ENCODE data around the gene HYAL3.
"Not testable (repeated sequence)": the region's sequence is repeated elsewhere in the genome, so short reads cannot be mapped to it uniquely, and the experiment has no call there.

The HYAL3 gene

GRCh38 chr3:50314816-50315215 is 15.6 kb upstream of the HYAL3 start:
- DNase-seq (ENCODE audit: low read depth in 2 of 2) = no peak

DNA sequence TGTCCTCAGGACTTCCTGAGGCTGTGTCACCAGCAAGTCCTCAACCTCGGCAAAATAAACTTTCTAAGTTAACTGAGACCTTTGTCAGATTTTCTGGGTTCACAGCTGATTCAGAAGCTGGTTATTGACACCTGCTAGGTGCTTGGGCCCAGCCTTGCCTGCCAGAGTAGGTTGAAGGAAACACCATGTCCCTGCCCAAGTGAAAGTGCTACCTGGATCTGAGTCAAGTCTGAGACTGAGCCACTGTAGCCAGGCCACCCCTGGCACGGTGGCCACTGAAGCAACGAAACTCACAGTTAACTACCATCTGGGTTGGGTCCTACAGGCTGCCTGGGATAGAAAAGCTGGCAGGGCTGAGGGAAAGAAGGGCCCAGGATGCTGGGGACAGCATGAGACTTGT is 15.1 kb upstream of the HYAL3 start:
- no peak for DNase-seq (ENCODE audit: low read depth in 2 of 2)

DNA sequence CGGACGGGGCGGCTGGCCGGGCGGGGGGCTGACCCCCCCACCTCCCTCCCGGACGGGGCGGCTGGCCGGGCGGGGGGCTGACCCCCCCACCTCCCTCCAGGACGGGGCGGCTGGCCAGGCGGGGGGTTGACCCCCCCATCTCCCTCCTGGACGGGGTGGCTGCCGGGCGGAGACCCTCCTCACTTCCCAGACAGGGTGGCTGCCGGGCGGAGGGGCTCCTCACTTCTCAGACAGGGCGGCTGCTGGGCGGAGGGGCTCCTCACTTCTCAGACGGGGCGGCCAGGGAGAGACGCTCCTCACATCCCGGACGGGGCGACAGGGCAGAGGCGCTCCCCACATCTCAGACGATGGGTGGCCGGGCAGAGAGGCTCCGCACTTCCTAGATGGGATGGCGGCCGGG is 12.8 kb upstream of the HYAL3 start:
- not testable (repeated sequence) for DNase-seq (ENCODE audit: low read depth in 2 of 2)

DNA sequence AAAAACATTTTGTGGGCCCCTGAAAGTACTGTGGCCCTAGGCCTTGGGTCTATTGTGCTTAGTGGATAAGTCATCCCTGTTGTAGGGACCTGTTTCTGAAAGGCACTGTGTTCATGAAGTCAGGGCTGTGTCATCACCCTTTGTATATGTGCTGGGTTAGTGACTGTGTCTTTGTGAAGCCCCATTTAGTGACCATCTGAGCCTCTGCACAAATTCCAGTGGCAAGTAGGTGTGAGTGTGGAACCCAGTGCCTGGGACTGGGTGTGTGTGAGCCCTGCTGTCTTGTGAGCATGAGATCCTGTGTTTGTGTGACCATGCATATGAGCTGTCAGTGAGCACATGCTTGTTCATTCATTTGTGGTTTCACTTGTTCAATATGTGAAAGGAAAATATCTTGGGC is 5.4 kb upstream of the HYAL3 start:
- DNase-seq (ENCODE audit: low read depth in 2 of 2) = no peak

- DNase-seq (ENCODE audit: low read depth in 2 of 2) = no peak
These were observed 4.0 kb upstream of the HYAL3 start, which contains the start of gene HYAL1 for GRCh38 chr3:50303013-50303815. Gene HYAL1, minus strand, starts transcription at chr3:50303574. Its CDS starts 618 bp downstream, at chr3:50302956.

GRCh38 chr3:50302095-50303012 is 3.1 kb upstream of the HYAL3 start:
- no peak for DNase-seq (ENCODE audit: low read depth in 2 of 2)

DNA sequence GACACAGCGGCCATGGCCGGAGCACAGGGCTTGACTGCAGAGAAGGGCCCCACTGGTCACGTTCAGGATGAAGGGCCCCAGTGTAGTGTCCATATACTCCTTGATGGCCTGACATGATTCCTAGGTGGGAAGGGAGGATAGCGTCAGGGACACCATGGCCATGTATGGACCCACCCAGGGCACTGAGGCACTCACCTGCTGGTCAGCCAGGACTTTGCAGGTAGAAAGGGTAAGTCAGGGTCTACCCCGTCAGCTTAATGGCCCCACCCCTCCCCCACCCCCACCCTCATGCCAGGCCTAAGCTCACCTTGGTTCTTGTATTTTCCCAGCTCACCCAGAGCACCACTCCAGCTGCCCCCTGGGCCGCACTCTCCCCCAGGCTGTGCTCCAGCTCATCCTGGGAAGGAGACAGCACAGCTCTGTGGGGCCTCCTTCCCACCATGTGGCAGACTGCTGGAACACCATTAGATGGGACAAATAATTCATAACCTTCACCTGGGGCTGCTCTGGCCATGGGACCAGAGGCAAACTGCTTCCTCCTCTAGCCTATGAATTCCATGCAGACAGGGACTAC is 1.6 kb upstream of the HYAL3 start:
- DNase-seq (ENCODE audit: low read depth in 2 of 2) = no peak

GRCh38 chr3:50299929-50300680 is 900 bp upstream of the HYAL3 start:
- no peak for DNase-seq (ENCODE audit: low read depth in 2 of 2)

DNA sequence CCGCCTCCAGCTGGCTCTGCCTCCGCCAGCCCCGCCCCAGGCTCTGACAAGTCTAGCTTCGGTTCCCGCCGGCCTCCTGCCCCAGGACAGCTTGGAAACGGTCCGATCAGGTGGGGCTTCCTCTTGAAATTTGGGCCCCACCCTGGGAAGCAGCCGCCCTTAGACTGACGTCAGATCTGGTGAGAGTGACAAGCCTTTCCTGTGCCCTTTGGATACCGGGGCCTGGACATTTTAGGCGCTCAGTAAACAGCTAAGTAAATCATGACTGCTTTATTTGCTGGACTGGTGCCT is 378 bp upstream of the HYAL3 start:
- DNase-seq (ENCODE audit: low read depth in 2 of 2) = no peak

DNA sequence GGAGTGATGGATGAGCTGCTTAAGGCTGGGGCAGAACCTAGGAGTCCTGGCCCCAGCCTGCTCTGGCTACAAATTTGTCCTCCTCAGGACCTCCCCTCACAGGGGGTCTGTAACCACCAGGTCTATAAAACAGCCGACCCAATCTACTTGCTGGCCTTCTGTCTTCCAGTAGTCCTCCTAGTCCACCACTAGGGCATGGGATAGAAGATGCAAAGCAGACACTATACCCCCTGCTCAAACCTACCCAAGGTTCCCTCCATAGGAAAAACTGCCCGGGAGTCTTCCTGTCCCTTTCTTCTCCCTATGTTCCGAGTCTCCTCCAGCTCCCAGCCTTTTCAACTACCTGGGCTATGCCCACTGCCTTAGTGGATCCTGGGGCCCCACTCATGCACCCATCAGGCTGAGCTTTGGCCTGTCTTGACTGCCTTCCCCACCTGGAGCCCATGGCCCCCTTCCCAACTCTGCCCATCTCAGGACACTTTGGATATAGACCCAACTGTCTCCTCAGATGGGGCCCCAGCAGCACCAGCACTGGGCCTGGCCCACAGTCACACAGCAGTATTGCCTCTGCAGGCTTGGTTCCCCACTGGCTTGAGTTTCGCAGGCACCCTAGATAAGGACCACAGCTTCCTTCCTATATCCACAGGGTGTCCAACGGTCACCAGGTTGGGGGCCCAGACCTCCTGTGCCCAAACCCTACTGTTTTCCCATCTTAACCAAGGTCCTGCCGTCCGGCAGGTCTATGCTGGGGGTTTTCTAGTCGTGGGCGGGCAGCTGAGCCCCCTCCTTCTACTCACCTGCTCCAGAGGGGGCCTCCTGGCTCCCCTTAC is 1.1 kb downstream of the HYAL3 start:
- no peak for DNase-seq (ENCODE audit: low read depth in 2 of 2)

DNA sequence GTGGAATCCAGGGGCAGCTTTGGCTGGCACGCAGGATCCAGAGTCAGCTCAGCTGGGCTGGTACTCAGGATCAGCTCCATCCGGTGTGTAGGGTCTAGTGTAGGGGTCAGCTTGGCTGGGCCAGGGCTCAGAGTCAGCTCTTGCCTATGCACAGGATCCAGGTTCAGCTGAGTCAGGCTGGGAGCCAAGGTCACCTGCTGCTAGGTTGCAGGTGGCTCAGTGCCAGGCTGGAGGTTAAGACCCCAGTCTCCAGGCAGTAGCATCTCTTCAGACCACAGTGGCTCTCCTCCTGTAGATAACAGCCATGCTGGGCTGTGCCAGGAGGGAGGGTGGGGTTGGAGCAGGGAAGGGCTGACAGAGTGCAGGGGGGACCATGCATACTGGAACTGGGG is 1.8 kb downstream of the HYAL3 start:
- no peak for DNase-seq (ENCODE audit: low read depth in 2 of 2)

DNA sequence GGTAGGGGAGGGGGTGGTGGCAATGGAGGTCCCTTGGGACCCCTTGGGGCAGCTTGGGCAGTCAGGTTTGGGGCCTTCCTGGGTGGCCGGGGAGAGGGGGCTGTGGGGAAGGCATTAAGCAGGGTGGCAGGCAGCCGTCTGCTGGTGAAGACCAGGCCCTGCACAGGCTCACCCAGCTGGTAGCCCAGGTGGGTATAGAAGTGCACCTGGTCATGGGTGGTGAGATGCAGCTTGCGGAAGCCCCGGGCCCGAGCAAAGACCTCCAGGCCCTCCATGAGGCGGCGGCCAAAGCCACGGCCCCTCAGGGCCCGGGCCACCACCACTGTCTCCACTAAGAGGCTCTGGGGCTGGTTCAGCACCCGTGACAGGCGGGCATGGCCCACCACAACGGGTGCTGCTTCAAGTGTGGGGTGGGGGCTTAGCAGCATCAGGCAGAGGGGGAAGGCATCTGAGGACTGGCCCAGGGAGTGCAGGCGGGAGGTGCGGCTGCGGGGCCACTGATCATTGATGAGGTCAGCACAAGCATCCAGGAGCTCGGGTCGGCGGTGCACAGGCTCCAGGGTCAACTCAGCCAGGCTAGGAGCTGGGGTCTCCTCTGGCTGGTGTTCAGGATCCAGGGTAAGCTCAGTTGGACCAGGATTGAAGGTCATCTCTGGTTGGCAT is 2.4 kb downstream of the HYAL3 start:
- no peak for DNase-seq (ENCODE audit: low read depth in 2 of 2)

- DNase-seq (ENCODE audit: low read depth in 2 of 2) = no peak
These were observed 3.4 kb downstream of the HYAL3 start for GRCh38 chr3:50295553-50296431.

DNA sequence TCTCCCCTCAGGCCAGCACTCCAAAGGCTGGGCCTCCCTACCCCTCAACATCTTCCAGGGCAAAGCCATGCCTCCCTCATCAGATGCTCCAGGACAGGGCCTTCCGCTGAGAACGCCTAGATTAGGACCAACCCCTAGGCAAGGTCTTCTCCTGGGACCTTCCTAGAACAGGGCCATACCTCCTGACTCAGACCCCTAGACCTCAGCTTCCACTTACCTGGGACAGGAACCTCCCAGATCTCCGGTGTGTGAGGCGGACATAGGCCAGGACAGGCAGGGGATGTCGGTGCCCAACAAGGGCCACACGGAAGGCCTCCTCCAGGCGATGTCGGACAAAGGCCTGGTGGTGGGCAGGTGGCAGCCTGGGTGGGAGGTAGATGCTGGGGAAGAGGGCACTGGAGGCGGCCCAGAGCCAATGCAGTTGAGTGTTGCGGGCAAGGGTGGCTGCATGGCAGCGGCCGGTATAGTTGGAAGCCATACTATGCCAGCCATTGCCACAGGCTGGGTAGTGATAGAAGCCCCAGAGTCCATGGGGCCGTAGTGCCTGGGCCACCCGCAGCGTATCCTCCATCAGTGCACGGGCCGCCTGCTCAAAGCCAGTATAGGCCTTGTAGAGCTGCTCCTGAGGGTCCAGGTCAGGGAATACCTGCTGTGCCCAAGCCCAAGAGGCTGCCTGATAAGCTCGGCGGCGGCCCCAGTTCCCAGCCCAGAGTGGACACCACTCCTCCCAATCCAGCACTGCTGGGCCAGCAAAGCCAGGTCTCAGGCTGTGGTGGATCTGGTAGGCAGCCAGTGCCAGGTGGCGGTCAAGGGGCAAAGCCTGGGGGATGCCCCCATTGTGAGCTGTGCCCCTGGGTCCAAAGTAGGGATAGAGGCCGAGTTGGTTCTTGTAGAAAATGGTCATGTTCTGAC is 4.5 kb downstream of the HYAL3 start:
- DNase-seq (ENCODE audit: low read depth in 2 of 2) = no peak

GRCh38 chr3:50294089-50294488 is 5.1 kb downstream of the HYAL3 start:
- DNase-seq (ENCODE audit: low read depth in 2 of 2) = no peak

DNA sequence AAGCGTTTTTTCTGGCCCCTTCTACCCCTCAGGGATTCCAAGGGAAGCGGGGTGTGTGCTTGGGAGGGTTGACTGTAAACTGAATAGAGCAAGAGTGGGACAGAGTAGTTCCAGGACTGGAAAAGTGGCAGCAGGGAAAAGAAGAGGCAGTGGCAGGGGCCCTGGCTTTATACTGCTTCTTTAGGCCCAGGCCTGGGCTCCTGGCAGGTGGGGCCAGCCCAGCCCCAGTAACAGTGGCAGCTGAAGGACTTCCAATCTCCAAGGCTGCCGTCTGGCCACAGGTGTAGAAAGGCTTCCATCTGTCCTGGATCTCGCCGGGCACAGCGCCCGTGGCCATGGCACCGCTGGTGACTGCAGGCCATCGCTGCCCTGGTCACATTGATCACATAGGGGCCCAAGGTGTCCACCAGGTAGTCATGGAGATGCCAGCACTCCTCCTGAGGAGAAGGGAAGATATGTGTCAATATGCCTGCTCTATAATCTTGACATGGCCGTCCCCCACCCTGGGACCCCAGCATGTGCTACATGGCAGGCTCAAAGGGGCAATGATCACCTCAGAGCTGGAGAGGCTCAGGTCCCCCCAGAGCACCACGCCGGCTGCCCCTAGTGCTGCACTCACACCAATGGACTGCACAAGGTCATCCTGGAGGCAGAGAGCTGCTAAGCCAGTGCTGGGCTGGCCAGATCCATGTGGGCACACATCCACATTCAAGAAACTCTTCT is 6.0 kb downstream of the HYAL3 start:
- DNase-seq (ENCODE audit: low read depth in 2 of 2) = no peak

- peak; percentile 92 for DNase-seq (ENCODE audit: low read depth in 2 of 2)
These were observed 6.8 kb downstream of the HYAL3 start, which contains the start of gene IFRD2 for GRCh38 chr3:50292159-50293078. Gene IFRD2, minus strand, starts transcription at chr3:50292429. Its CDS starts 155 bp downstream, at chr3:50292274.
